Prostate gland (tissue), 2 donors: Measurements from ENCODE around the gene NLRX1. TPM values are rescaled to one million over a fixed set of nuclear protein-coding genes. Genes with fewer than 3 reads are reported as not detected.
"Not testable (repeated sequence)": the region's sequence is repeated elsewhere in the genome, so short reads cannot be mapped to it uniquely, and the experiment has no call there.

Experiments used
- DNase-seq: peaks from one replicate; pipeline ENCODE4 v3.0.0-alpha.2; 2019; ENCODE audit warnings: low spot score
- H3K27ac ChIP-seq, 2 donors: fragments of 200-600 bp; sonication (generic); 2 replicates each; pipeline ENCODE4 v1.5.1; 2017 to 2019
- H3K27me3 ChIP-seq: fragments of 200-600 bp; sonication (generic); replicated peaks from 2 replicates; pipeline ENCODE4 v1.5.1; 2019; ENCODE audit not compliant: insufficient read depth
- H3K36me3 ChIP-seq, 2 donors: fragments of 200-600 bp; sonication (generic); 1 replicate in 1 of 2; 2 replicates in 1 of 2; pipeline versions ENCODE4 v1.5.1 to v1.8.1; 2017 to 2019
- H3K4me1 ChIP-seq: fragments of 200-600 bp; sonication (generic); replicated peaks from 2 replicates; pipeline ENCODE4 v1.5.1; 2019
- H3K4me3 ChIP-seq, 2 donors: fragments of 200-600 bp; sonication (generic); 2 replicates each; pipeline ENCODE4 v1.5.1; 2017 to 2019
- H3K9me3 ChIP-seq: fragments of 200-600 bp; sonication (generic); 2 replicates; pipeline ENCODE4 v1.5.1; 2017
- CTCF ChIP-seq, 4 experiments: fragments of 200-600 bp in 2 of 4; fragments of 450-650 bp in 2 of 4; sonication (generic) in 2 of 4; IDR thresholded peaks; 1 replicate in 3 of 4; 2 replicates in 1 of 4; pipeline ENCODE4 v1.5.1; 2016 to 2019; ENCODE audit warnings: antibody characterized with exemption in 4 of 4, mild to moderate bottlenecking in 2 of 4, moderate library complexity in 2 of 4
- POLR2A ChIP-seq: fragments of 450-650 bp; IDR thresholded peaks from one replicate; pipeline ENCODE4 v1.6.1; 2016; ENCODE audit warnings: antibody characterized with exemption, mild to moderate bottlenecking
- POLR2AphosphoS5 ChIP-seq: sonication (generic); formaldehyde crosslinking; IDR thresholded peaks from one replicate; pipeline ENCODE4 v1.6.1; 2017; ENCODE audit warnings: antibody characterized with exemption
- WGBS: methylation state at CpG from one replicate; pipeline ENCODE4 v1.1.5; 2018; 5-methylcytosine and 5-hydroxymethylcytosine counted together
- intact Hi-C: fragments of 100-400 bp; cut with DNase I; formaldehyde crosslinking; loops from one replicate; pipeline ENCODE4 v1.14.2; 2022
- total RNA-seq, 2 donors: library from RNA; depleted of rRNA; stranded (reverse); fragments of >200 nt; gene quantifications; one replicate each; pipeline ENCODE4 v1.1.0, GENCODE V29; 2016

The NLRX1 gene
- total RNA-seq, 2 donors from 2014 or later: 18.8 to 26.1 TPM

- Histone ChIP-seq H3K9me3 (no peaks in the 10 kb centered on the region), H3K27me3 (no peaks in the 10 kb centered on the region), H3K27ac (no peak overlapping the region), H3K4me1 (no peaks in the 10 kb centered on the region), H3K4me3 (no peak overlapping the region), H3K36me3 (no peaks in the 10 kb centered on the region)
- no peak for DNase-seq
- 87% methylated on average over 3 of the region's 3 CpGs for WGBS
- intact Hi-C loops: no loop called here
- no peak for TF ChIP-seq POLR2A
- TF ChIP-seq POLR2AphosphoS5: no peak
- TF ChIP-seq CTCF (IDR thresholded peaks at IDR 0.05): no peak
Measured at GRCh38 chr11:119210050-119210449, 41.5 kb downstream of the NLRX1 start.

- Histone ChIP-seq H3K9me3 (no peaks in the 10 kb centered on the region), H3K36me3 (no peaks in the 10 kb centered on the region), H3K27me3 (no peaks in the 10 kb centered on the region), H3K4me3 (no peak overlapping the region), H3K27ac (no peak overlapping the region), H3K4me1 (no peaks in the 10 kb centered on the region)
- TF ChIP-seq CTCF (IDR thresholded peaks at IDR 0.05): no peak
- TF ChIP-seq POLR2A: no peak
- TF ChIP-seq POLR2AphosphoS5: no peak
- DNase-seq: no peak
- intact Hi-C loops: no loop called here
- WGBS: 88% methylated on average over 8 of the region's 8 CpGs
Measured at GRCh38 chr11:119218141-119218878, 49.8 kb downstream of the NLRX1 start.

- Histone ChIP-seq H3K27me3 (no peaks in the 10 kb centered on the region), H3K36me3 (no peaks in the 10 kb centered on the region), H3K4me3 (no peak overlapping the region), H3K9me3 (no peaks in the 10 kb centered on the region), H3K27ac (no peak overlapping the region), H3K4me1 (no peaks in the 10 kb centered on the region)
- DNase-seq: no peak
- TF ChIP-seq POLR2A: no peak
- TF ChIP-seq POLR2AphosphoS5: peak; percentile 29
- TF ChIP-seq CTCF (IDR thresholded peaks at IDR 0.05): no peak
- intact Hi-C loops: no loop called here
- 3% methylated on average over 2 of the region's 2 CpGs for WGBS
Measured at GRCh38 chr11:119222308-119222707, 53.8 kb downstream of the NLRX1 start.

GRCh38 chr11:119222891-119223290, 54.4 kb downstream of the NLRX1 start:
- DNase-seq: no peak
- H3K27ac ChIP-seq: no peak overlapping the region
- TF ChIP-seq CTCF (IDR thresholded peaks at IDR 0.05): no peak
- no peak for TF ChIP-seq POLR2AphosphoS5
- no peak for TF ChIP-seq POLR2A
- no peaks in the 10 kb centered on the region for H3K36me3 ChIP-seq
- H3K4me1 ChIP-seq: no peaks in the 10 kb centered on the region
- WGBS: 94% methylated on average over 5 of the region's 5 CpGs
- H3K4me3 ChIP-seq: no peak overlapping the region
- H3K9me3 ChIP-seq: no peaks in the 10 kb centered on the region
- H3K27me3 ChIP-seq: no peaks in the 10 kb centered on the region
- intact Hi-C loops: no loop called here

DNA sequence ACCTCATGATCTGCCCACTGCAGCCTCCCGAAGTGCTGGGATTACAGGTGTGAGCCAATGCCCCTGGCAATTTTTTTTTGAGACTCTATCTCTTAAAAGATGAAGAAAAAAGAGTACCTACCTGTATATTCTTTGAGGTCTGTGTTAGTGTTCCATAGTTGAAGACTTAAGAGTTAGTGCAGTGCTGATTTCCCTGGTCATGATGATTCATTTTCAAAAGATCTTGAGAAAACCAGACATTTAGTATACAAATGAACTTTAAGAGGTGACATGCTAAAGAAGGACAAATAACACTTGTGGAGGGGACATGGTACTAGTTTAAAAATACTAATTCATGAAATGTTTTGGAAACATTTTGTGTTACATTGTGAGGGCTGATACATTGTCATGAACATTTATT, 55.3 kb downstream of the NLRX1 start:
- Histone ChIP-seq H3K4me1 (no peaks in the 10 kb centered on the region), H3K36me3 (no peaks in the 10 kb centered on the region), H3K9me3 (no peaks in the 10 kb centered on the region), H3K27ac (no peak overlapping the region), H3K4me3 (no peak overlapping the region), H3K27me3 (no peaks in the 10 kb centered on the region)
- intact Hi-C loops: no loop called here
- DNase-seq: no peak
- TF ChIP-seq CTCF (IDR thresholded peaks at IDR 0.05): no peak
- TF ChIP-seq POLR2AphosphoS5: no peak
- no peak for TF ChIP-seq POLR2A
- WGBS: 100% methylated on average over 1 of the region's 1 CpG

GRCh38 chr11:119228535-119229287, 60.2 kb downstream of the NLRX1 start:
- intact Hi-C loops, H3K4me3 ChIP-seq: not testable (repeated sequence)

More at GRCh38 chr11:119228535-119229287, 60.2 kb downstream of the NLRX1 start:
- 88% methylated on average over 9 of the region's 9 CpGs for WGBS
- H3K27me3 ChIP-seq, H3K9me3 ChIP-seq, H3K4me1 ChIP-seq, H3K36me3 ChIP-seq, H3K27ac ChIP-seq, DNase-seq: not testable (repeated sequence)
